WTC11 (cell line): ENCODE data around the gene PLEKHF1.

ENCODE experiments used
- ATF2 ChIP-seq: sonication (generic); formaldehyde crosslinking; IDR thresholded peaks from 2 replicates; pipeline ENCODE4 v1.8.1; 2022; ENCODE audit warnings: low read depth, missing genetic modification reagents, borderline replicate concordance
- ATF3 ChIP-seq: sonication (generic); formaldehyde crosslinking; conservative IDR thresholded peaks from 2 replicates; pipeline ENCODE4 v1.8.1; 2022; ENCODE audit warnings: mild to moderate bottlenecking, missing genetic modification reagents
- HMGA2 ChIP-seq: fragments of 250-450 bp; sonication (Bioruptor Pico); IDR thresholded peaks from 2 replicates; pipeline ENCODE4 v1.4.0; 2021; ENCODE audit warnings: mild to moderate bottlenecking, moderate library complexity
- JAZF1 ChIP-seq: fragments of 250-450 bp; sonication (Bioruptor Pico); IDR thresholded peaks from 2 replicates; pipeline ENCODE4 v1.9.0; 2021; ENCODE audit warnings: moderate library complexity, mild to moderate bottlenecking, inconsistent platforms
- PRDM15 ChIP-seq: sonication (generic); formaldehyde crosslinking; IDR thresholded peaks from 2 replicates; pipeline ENCODE4 v1.8.0; 2022; ENCODE audit warnings: missing genetic modification reagents
- TCF7 ChIP-seq: sonication (generic); formaldehyde crosslinking; IDR thresholded peaks from 2 replicates; pipeline ENCODE4 v1.8.0; 2022; ENCODE audit warnings: mild to moderate bottlenecking, low read depth, missing genetic modification reagents, moderate library complexity
- ZNF232 ChIP-seq: sonication (generic); formaldehyde crosslinking; IDR thresholded peaks from 2 replicates; pipeline ENCODE4 v1.8.0; 2022; ENCODE audit warnings: mild to moderate bottlenecking, missing genetic modification reagents
- ZNF263 ChIP-seq: sonication (generic); formaldehyde crosslinking; IDR thresholded peaks from 2 replicates; pipeline ENCODE4 v1.8.1; 2022; ENCODE audit warnings: low read depth, mild to moderate bottlenecking, moderate library complexity, missing genetic modification reagents
- ZNF396 ChIP-seq: fragments of 250-450 bp; sonication (Bioruptor Pico); IDR thresholded peaks from 2 replicates; pipeline ENCODE4 v1.8.0; 2021; ENCODE audit warnings: mild to moderate bottlenecking, moderate library complexity, borderline replicate concordance
- TF ChIP-seq, protein P1 (sequence below): fragments of 200-600 bp; IDR thresholded peaks from 2 replicates; pipeline ENCODE4 v1.8.0; 2022; ENCODE audit warnings: antibody characterized with exemption
- TF ChIP-seq, protein P2 (sequence below): sonication (generic); formaldehyde crosslinking; IDR thresholded peaks from 2 replicates; pipeline ENCODE4 v1.8.1; 2022; ENCODE audit warnings: missing genetic modification reagents, borderline replicate concordance
- TF ChIP-seq, protein P3 (sequence below): fragments of 250-450 bp; sonication (Bioruptor Pico); IDR thresholded peaks from 2 replicates; pipeline ENCODE4 v1.9.0; 2021; ENCODE audit warnings: moderate library complexity, mild to moderate bottlenecking, inconsistent platforms, borderline replicate concordance

GRCh38 chr19:29679598-29680210 is 14.4 kb downstream of the PLEKHF1 start:
- TF ChIP-seq, protein P1, sequence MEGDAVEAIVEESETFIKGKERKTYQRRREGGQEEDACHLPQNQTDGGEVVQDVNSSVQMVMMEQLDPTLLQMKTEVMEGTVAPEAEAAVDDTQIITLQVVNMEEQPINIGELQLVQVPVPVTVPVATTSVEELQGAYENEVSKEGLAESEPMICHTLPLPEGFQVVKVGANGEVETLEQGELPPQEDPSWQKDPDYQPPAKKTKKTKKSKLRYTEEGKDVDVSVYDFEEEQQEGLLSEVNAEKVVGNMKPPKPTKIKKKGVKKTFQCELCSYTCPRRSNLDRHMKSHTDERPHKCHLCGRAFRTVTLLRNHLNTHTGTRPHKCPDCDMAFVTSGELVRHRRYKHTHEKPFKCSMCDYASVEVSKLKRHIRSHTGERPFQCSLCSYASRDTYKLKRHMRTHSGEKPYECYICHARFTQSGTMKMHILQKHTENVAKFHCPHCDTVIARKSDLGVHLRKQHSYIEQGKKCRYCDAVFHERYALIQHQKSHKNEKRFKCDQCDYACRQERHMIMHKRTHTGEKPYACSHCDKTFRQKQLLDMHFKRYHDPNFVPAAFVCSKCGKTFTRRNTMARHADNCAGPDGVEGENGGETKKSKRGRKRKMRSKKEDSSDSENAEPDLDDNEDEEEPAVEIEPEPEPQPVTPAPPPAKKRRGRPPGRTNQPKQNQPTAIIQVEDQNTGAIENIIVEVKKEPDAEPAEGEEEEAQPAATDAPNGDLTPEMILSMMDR, result no peak
- TF ChIP-seq ZNF263 (CRISPR knock-in tag), result no peak
- TF ChIP-seq, protein P2, sequence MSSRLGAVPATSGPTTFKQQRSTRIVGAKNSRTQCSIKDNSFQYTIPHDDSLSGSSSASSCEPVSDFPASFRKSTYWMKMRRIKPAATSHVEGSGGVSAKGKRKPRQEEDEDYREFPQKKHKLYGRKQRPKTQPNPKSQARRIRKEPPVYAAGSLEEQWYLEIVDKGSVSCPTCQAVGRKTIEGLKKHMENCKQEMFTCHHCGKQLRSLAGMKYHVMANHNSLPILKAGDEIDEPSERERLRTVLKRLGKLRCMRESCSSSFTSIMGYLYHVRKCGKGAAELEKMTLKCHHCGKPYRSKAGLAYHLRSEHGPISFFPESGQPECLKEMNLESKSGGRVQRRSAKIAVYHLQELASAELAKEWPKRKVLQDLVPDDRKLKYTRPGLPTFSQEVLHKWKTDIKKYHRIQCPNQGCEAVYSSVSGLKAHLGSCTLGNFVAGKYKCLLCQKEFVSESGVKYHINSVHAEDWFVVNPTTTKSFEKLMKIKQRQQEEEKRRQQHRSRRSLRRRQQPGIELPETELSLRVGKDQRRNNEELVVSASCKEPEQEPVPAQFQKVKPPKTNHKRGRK (CRISPR knock-in tag), result no peak
- TF ChIP-seq ATF3 (CRISPR knock-in tag), result no peak
- TF ChIP-seq TCF7 (CRISPR knock-in tag), result no peak
- TF ChIP-seq, protein P3, sequence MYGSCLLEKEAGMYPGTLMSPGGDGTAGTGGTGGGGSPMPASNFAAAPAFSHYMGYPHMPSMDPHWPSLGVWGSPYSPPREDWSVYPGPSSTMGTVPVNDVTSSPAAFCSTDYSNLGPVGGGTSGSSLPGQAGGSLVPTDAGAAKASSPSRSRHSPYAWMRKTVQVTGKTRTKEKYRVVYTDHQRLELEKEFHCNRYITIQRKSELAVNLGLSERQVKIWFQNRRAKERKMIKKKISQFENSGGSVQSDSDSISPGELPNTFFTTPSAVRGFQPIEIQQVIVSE, result no peak
- no peak for TF ChIP-seq ATF2 (CRISPR knock-in tag)
- TF ChIP-seq HMGA2 (CRISPR knock-in tag), result no peak
- no peak for TF ChIP-seq PRDM15
- no peak for TF ChIP-seq ZNF232
- TF ChIP-seq JAZF1 (CRISPR knock-in tag), result no peak
- no peak for TF ChIP-seq ZNF396 (CRISPR knock-in tag)
